Measurements from ENCODE around the gene CTDSP1.

CTDSP1 gene

GRCh38 chr2:218399391-218400166 lies at the start of gene CTDSP1:
Gene CTDSP1, plus strand, starts transcription at chr2:218399868. Its CDS starts 223 bp downstream, at chr2:218400091.
- DNase-seq: peak; percentile 95

GRCh38 chr2:218354045-218354444 lies 45.6 kb upstream of the CTDSP1 start:
- DNase-seq: no peak

- DNase-seq: no peak
These were observed 44.7 kb upstream of the CTDSP1 start for GRCh38 chr2:218354850-218355443.

GRCh38 chr2:218357236-218358177 lies 42.2 kb upstream of the CTDSP1 start:
- no peak for DNase-seq

- DNase-seq: no peak
These were observed 39.2 kb upstream of the CTDSP1 start for GRCh38 chr2:218360453-218360852.

GRCh38 chr2:218362606-218363005 lies 37.1 kb upstream of the CTDSP1 start:
- no peak for DNase-seq

GRCh38 chr2:218363736-218364135 lies 35.9 kb upstream of the CTDSP1 start:
- no peak for DNase-seq

GRCh38 chr2:218364196-218364595 lies 35.5 kb upstream of the CTDSP1 start:
- no peak for DNase-seq

GRCh38 chr2:218366621-218367414 lies 32.9 kb upstream of the CTDSP1 start:
- DNase-seq: no peak

GRCh38 chr2:218367415-218368149 lies 32.1 kb upstream of the CTDSP1 start:
- DNase-seq: peak; percentile 75

GRCh38 chr2:218368150-218368528 lies 31.5 kb upstream of the CTDSP1 start:
- DNase-seq: no peak

GRCh38 chr2:218368621-218369153 lies 31.0 kb upstream of the CTDSP1 start:
- DNase-seq: no peak

- DNase-seq: no peak
These were observed 30.3 kb upstream of the CTDSP1 start for GRCh38 chr2:218369330-218369729.

- DNase-seq: no peak
These were observed 29.1 kb upstream of the CTDSP1 start for GRCh38 chr2:218370410-218371063.

- no peak for DNase-seq
These were observed 27.7 kb upstream of the CTDSP1 start for GRCh38 chr2:218371983-218372350.

GRCh38 chr2:218374795-218375194 lies 24.9 kb upstream of the CTDSP1 start:
- DNase-seq: no peak

- DNase-seq: no peak
These were observed 24.5 kb upstream of the CTDSP1 start for GRCh38 chr2:218375212-218375611.

GRCh38 chr2:218378053-218378452 lies 21.6 kb upstream of the CTDSP1 start:
- DNase-seq: no peak

- no peak for DNase-seq
These were observed 17.7 kb upstream of the CTDSP1 start, which contains the start of gene SLC11A1 for GRCh38 chr2:218381916-218382366. Gene SLC11A1, plus strand, starts transcription at chr2:218382273. Its CDS starts 96 bp downstream, at chr2:218382369.

- no peak for DNase-seq
These were observed 16.9 kb upstream of the CTDSP1 start for GRCh38 chr2:218382785-218383184.
